SJSA1 (cell line): Measurements from ENCODE around the gene CDC42SE1. TPM values are rescaled to one million over a fixed set of nuclear protein-coding genes. Genes with fewer than 3 reads are reported as not detected.

Experiments
- DNase-seq, 2 experiments: peaks; one replicate each; pipeline ENCODE4 v3.0.0-alpha.2; 2015 to 2020; ENCODE audit warnings: low spot score in 2 of 2, low read depth in 1 of 2
- H3K27ac ChIP-seq: fragments of 250-450 bp; sonication (Bioruptor Pico); 2 replicates; pipeline ENCODE4 v1.5.1; 2020; ENCODE audit warnings: mild to moderate bottlenecking, moderate library complexity
- H3K27me3 ChIP-seq: fragments of 250-450 bp; sonication (Bioruptor Pico); replicated peaks from 2 replicates; pipeline ENCODE4 v1.5.1; 2020; ENCODE audit warnings: mild to moderate bottlenecking, moderate library complexity
- H3K36me3 ChIP-seq: fragments of 250-450 bp; sonication (Bioruptor Pico); 2 replicates; pipeline ENCODE4 v1.5.1; 2020; ENCODE audit warnings: mild to moderate bottlenecking
- H3K4me1 ChIP-seq: fragments of 250-450 bp; sonication (Bioruptor Pico); replicated peaks from 2 replicates; pipeline ENCODE4 v1.6.1; 2021; ENCODE audit warnings: mild to moderate bottlenecking
- H3K4me3 ChIP-seq: fragments of 250-450 bp; sonication (Bioruptor Pico); 2 replicates; pipeline ENCODE4 v1.5.1; 2020; ENCODE audit warnings: mild to moderate bottlenecking
- H3K9me3 ChIP-seq: fragments of 250-450 bp; sonication (Bioruptor Pico); replicated peaks from 2 replicates; pipeline ENCODE4 v1.5.1; 2020; ENCODE audit warnings: mild to moderate bottlenecking
- total RNA-seq: library from RNA; depleted of rRNA; stranded (reverse); fragments of >200 nt; shearing (Covaris generic); gene quantifications from 2 replicates; pipeline ENCODE4 v1.2.3, GENCODE V29; 2014

CDC42SE1 gene
- total RNA-seq, 1 experiment from 2014 or later: 67.2 TPM

DNA sequence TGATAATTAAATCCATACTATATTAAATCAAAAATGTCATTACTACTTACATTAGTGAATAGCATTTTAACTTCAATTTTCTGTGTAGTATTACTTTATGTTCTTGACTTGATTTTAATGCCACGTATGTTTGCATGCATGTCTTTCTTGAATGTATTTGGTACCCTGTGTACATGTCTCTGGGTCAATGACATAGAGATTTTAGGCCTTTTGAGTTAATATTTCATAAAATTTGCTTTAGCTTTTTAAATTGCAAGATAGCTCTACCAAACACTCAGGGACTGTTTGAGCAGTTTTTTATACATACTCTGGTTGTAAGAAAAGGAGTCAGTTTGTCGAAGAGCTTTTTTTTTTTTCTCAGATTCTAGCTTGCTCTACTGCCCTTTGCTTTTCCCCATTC, 2.3 kb upstream of the CDC42SE1 start:
- peak overlapping the region; percentile 84 for H3K27ac ChIP-seq
- H3K36me3 ChIP-seq: peaks cover 18% of the 10 kb centered on the region
- no peaks in the 10 kb centered on the region for H3K27me3 ChIP-seq
- no peak for DNase-seq
- H3K9me3 ChIP-seq: no peaks in the 10 kb centered on the region
- H3K4me3 ChIP-seq: no peak overlapping the region
- H3K4me1 ChIP-seq: peaks cover 30% of the 10 kb centered on the region

DNA sequence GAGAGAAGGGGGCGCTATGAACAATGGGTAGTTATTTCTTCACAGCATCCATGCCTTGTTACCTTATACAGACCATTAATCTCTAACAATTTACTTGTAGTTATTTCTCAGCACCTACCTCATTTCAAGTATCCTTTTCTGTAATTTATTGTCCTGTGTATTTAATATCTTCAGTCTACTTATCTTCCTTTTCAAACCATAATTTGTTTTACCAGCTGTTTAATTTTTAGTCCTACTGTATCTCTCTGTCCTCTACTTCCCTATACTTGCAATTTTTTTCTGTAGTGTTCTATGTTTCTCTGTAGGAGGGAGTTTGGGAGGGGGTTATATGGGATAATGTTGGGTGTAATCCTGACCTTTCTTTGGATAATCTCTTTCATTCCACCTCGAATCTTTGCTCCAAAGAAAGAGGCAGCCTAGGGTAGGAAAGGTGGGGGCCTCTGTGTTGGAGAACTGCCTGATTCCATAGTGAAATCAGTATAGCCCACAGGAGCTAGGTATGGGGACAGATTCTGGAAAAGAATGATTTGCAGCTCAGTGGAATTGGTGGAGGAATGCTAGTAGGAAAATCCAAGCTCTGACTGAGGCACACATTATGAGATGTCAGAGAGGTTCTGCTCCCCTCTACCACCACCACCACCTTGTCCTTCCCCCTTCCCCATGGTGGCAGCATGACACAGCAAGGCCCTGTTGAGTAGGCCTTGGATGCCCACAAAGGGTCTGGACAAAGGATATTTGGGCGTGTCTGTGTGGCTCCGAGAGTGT, 1.4 kb upstream of the CDC42SE1 start:
- peak in 1 of 2 experiments; percentile 39 for DNase-seq
- Histone ChIP-seq H3K27ac (peak overlapping the region; percentile 84), H3K27me3 (no peaks in the 10 kb centered on the region), H3K4me1 (peaks cover 31% of the 10 kb centered on the region), H3K36me3 (peaks cover 27% of the 10 kb centered on the region), H3K9me3 (no peaks in the 10 kb centered on the region), H3K4me3 (peak overlapping the region; percentile 79)

DNA sequence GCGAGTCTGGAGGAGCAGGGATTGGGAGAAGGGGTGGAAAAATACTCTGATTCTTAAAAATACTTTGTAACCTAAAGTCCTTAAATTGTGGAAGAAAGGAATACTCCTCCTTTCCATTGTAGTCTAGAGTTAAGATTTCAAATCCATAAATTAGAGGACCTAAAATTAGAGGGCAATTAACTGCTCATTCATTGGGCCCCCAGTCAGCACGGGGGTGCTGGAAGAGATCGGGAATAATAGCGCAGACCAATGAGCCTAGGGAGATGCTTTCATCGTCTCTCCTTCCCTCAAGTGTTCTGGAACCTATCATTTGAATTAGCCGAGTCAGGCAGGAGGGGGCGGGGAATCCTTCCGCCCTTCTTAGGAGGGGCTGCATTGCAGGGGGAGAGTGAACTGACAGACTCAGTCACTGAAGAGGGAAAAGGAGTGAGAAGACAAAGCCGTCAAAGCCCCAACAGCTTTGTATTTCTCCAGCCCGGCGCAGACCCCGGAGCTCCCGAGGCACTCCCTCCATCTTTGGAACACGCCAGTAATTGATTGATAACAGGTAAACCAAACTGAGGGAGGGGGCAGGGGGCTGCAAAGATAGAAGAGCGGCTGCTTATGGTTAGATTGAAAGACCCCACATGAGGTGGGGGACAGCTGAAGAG, 710 bp upstream of the CDC42SE1 start, which contains the start of gene MLLT11:
Gene MLLT11, plus strand, starts transcription at position 391 of the 650 bp plus-strand sequence. CDS start 6,828 bp downstream, outside the sequence.
- Histone ChIP-seq H3K4me3 (peak within 1 kb of the TSS; percentile 79), H3K27me3 (no peaks in the 10 kb centered on the region), H3K4me1 (peaks cover 31% of the 10 kb centered on the region), H3K9me3 (no peaks in the 10 kb centered on the region), H3K27ac (peak within 1 kb of the TSS; percentile 84), H3K36me3 (peaks cover 34% of the 10 kb centered on the region)
- DNase-seq: peak; percentile 73 to 76

DNA sequence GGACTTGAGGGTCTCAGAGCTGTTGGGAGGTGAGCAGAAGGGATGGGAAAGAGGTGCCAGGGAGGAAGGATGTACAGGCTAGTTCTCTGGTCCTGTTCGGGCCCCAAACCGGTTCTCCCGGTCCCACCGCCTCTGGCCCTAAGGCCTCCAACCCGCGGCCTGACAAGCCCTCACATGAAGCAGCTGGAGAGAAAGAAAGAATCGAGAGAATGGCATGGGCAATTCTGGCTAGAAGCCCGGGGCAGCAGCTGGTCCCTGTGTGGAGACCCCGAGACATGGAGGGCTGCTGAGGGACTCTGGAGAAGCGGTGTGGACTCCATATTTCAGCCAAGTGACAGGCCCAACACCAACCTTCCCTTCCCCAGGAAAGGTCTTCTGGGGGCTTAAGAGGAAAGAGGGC, 730 bp downstream of the CDC42SE1 start:
- Histone ChIP-seq H3K27me3 (no peaks in the 10 kb centered on the region), H3K4me1 (peaks cover 31% of the 10 kb centered on the region), H3K4me3 (peak overlapping the region; percentile 79), H3K36me3 (peaks cover 48% of the 10 kb centered on the region), H3K9me3 (no peaks in the 10 kb centered on the region), H3K27ac (peak overlapping the region; percentile 84)
- DNase-seq: no peak

DNA sequence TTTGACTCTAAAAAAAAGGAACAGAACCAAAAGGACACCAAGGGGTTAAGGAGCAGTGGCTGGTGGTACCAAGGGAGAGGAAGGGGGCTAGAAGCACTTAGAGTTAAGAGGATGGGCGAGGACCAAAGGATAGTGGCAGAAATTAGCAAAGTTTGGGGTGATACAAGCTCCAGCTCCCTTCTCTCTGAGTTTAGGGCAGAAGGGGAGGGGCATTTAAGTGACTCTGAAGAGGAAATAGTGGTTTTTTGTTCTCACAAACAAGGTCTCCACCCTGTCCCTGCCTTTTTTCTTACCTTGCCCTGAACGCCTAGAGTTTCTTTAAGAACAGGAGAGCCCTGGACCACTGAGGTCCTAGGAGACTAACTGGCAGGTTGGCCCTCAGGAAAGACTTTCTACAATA, 3.3 kb downstream of the CDC42SE1 start:
- Histone ChIP-seq H3K4me3 (no peak overlapping the region), H3K9me3 (no peaks in the 10 kb centered on the region), H3K27me3 (no peaks in the 10 kb centered on the region), H3K36me3 (peaks cover 68% of the 10 kb centered on the region), H3K4me1 (peaks cover 24% of the 10 kb centered on the region), H3K27ac (no peak overlapping the region)
- DNase-seq: no peak

DNA sequence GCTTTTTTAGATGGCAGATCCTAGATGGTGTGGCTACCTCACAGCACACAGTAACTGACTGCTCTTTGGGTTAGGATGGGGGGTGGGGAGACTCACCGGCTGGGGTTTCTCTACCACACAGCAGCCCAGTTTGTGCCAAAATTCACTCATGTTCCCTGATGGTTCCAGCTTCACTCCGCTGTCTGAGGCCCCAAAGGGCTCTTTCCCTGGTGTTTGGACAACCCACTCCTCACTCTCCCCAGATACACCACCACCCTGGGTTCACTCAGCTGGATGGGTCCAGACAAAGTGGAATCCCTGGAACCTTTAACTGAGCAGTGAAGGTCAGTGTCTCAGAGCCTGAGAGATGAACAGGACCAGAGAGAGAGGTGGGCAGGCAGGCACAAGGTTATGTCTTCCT, 3.8 kb downstream of the CDC42SE1 start:
- Histone ChIP-seq H3K4me1 (peaks cover 19% of the 10 kb centered on the region), H3K4me3 (no peak overlapping the region), H3K9me3 (no peaks in the 10 kb centered on the region), H3K36me3 (peaks cover 73% of the 10 kb centered on the region), H3K27me3 (no peaks in the 10 kb centered on the region), H3K27ac (no peak overlapping the region)
- no peak for DNase-seq

DNA sequence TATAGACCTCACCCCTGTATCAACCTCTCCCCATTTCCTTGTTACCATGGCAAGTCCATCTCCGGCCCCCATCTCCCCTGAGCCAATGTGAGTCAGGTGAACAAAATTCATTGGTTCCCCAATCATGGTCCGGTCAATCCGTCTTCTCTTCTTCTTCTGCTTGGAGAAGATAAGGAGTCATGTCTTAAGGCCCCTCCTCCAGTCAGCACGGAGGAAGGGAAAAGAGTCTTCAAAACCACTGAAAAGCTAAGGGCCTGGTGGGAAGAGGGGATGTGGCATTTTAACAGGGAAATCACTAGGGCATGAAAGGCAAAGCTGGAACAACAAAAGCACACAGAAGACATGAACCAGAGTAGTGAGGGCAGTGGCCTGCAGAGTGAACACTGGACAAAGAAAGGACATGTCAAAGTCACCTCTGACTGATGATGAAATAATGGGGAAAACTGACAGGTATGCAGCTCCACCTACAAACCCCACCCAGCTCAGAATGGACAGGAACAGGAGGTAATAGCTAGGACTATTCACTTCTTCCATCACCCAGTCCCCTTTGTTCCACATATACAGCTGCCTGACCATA, 4.4 kb downstream of the CDC42SE1 start:
- H3K9me3 ChIP-seq: no peaks in the 10 kb centered on the region
- no peaks in the 10 kb centered on the region for H3K27me3 ChIP-seq
- no peak overlapping the region for H3K4me3 ChIP-seq
- H3K36me3 ChIP-seq: peaks cover 77% of the 10 kb centered on the region
- DNase-seq: no peak
- no peak overlapping the region for H3K27ac ChIP-seq
- H3K4me1 ChIP-seq: peaks cover 19% of the 10 kb centered on the region

DNA sequence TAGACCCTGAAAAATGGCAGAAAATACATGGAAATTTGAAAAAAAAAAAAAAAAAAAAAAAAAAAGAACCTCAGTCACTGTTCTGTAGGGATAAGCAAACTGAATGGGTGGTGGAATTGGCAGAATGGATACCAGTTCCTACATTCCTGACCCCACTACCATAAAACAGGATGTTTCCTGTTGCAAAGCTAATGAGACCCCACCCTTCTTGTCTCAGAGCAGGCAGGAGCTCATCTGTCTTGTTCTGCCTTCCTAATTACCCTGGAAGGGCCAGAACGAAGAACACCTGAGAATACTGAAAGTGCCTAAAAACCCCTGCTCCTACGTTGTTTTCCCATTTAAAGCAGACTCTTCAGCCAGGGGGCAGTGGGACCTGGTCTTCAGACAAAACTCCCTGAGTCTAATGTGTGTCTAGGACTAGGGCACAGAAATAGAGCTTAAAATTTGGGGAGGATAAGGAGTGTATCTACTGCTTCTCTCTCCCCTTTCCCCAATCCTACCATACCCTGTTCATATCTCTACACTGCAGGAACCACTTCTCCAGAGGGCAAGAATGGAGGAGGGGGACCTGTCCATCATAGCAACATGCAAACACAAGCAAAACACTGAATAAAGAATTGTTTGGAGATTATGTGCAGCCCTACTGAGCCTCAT, 7.9 kb downstream of the CDC42SE1 start:
- DNase-seq: no peak
- Histone ChIP-seq H3K4me3 (no peak overlapping the region), H3K27me3 (no peaks in the 10 kb centered on the region), H3K27ac (no peak overlapping the region), H3K36me3 (peaks cover 66% of the 10 kb centered on the region), H3K4me1 (peaks cover 19% of the 10 kb centered on the region), H3K9me3 (no peaks in the 10 kb centered on the region)

DNA sequence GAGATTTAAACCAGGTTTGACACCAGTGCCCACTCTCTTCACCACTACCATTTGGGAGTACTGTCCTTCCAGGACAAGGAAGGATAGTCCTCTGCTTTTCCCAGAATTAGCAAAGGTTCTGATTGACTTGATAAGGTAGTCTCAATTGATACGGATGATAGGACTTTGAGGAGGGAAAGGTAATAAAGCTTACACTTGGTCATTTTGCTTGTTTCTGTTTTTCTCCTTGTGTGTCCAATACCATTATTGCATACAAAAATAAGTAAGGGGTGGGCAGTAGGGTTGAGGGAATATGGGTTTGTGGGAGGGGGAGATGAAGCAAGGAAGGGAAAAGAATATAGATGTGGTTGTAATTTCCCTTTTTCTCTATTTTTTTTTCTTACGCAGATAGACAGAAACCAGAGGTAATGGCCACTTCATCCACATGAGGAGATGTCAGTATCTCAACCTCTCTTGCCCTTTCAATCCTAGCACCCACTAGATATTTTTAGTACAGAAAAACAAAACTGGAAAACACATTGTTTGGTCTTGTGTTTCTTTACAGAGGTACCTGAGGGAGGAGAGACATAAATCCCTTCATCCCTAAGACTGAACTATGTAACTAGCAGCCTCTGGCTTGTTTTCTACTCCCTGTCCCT, 9.3 kb downstream of the CDC42SE1 start:
- peaks cover 53% of the 10 kb centered on the region for H3K36me3 ChIP-seq
- H3K27me3 ChIP-seq: no peaks in the 10 kb centered on the region
- H3K4me1 ChIP-seq: peaks cover 19% of the 10 kb centered on the region
- no peak for DNase-seq
- no peak overlapping the region for H3K4me3 ChIP-seq
- no peak overlapping the region for H3K27ac ChIP-seq
- H3K9me3 ChIP-seq: no peaks in the 10 kb centered on the region

DNA sequence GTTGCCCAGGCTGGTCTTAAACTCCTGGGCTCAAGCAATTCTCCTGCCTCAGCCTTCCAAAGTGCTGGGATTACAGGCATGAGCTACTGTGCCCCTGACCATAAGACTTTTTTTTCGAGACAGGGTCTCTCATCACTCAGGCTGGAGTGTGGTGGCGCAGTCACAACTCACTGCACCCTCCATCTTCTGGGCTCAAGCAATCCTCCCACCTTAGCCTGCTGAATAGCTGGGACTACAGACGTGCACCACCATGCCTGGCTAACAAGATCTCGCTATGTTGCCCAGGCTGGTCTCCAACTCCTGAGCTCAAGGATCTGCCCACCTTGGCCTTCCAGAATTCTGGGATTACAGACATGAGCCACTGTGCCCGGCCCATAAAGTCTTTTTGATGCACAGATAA, 10.0 kb downstream of the CDC42SE1 start:
- peaks cover 46% of the 10 kb centered on the region for H3K36me3 ChIP-seq
- no peak for DNase-seq
- H3K9me3 ChIP-seq: no peaks in the 10 kb centered on the region
- H3K4me1 ChIP-seq: peaks cover 19% of the 10 kb centered on the region
- H3K27ac ChIP-seq: no peak overlapping the region
- no peak overlapping the region for H3K4me3 ChIP-seq
- H3K27me3 ChIP-seq: no peaks in the 10 kb centered on the region

DNA sequence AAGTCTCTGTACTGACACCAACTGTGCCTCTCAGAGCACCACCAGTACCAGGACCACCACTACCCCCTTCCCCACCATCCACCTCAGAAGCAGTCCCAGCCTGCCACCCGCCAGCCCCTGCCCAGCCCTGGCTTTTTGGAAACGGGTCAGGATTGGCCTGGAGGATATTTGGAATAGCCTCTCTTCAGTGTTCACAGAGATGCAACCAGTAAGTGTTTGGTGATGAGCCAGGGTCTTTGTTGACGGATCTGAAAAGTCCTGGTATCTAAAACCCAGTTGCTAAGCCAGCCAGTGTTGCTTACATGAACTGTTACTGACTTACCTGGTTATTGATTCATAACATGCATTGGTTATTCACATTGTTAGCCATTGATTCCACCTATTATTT, 10.8 kb downstream of the CDC42SE1 start:
- peaks cover 19% of the 10 kb centered on the region for H3K4me1 ChIP-seq
- no peak overlapping the region for H3K27ac ChIP-seq
- peaks cover 38% of the 10 kb centered on the region for H3K36me3 ChIP-seq
- no peaks in the 10 kb centered on the region for H3K27me3 ChIP-seq
- DNase-seq: no peak
- no peaks in the 10 kb centered on the region for H3K9me3 ChIP-seq
- H3K4me3 ChIP-seq: peak overlapping the region; percentile 54

DNA sequence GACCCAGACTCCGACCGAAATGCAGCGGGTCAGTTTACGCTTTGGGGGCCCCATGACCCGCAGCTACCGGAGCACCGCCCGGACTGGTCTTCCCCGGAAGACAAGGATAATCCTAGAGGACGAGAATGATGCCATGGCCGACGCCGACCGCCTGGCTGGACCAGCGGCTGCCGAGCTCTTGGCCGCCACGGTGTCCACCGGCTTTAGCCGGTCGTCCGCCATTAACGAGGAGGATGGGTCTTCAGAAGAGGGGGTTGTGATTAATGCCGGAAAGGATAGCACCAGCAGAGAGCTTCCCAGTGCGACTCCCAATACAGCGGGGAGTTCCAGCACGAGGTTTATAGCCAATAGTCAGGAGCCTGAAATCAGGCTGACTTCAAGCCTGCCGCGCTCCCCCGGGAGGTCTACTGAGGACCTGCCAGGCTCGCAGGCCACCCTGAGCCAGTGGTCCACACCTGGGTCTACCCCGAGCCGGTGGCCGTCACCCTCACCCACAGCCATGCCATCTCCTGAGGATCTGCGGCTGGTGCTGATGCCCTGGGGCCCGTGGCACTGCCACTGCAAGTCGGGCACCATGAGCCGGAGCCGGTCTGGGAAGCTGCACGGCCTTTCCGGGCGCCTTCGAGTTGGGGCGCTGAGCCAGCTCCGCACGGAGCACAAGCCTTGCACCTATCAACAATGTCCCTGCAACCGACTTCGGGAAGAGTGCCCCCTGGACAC, 11.3 kb downstream of the CDC42SE1 start:
- Histone ChIP-seq H3K4me1 (peaks cover 19% of the 10 kb centered on the region), H3K27ac (peak overlapping the region; percentile 27)

DNA sequence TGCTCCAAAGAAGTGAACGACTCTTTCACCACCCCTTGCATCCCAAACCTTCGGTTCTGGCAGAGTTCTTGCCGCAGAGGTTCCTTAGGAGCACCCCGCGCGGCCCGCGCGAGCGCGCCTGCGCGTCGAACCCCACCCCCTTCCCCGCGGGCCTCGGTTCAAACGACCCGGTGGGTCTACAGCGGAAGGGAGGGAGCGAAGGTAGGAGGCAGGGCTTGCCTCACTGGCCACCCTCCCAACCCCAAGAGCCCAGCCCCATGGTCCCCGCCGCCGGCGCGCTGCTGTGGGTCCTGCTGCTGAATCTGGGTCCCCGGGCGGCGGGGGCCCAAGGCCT, 11.9 kb downstream of the CDC42SE1 start, which contains the start of gene C1orf56:
Gene C1orf56, plus strand, starts transcription at position 161 of the 334 bp plus-strand sequence. Its CDS starts 97 bp downstream, at position 258.
- Histone ChIP-seq H3K4me1 (peaks cover 19% of the 10 kb centered on the region), H3K27ac (peak within 1 kb of the TSS; percentile 27), H3K9me3 (no peaks in the 10 kb centered on the region), H3K27me3 (no peaks in the 10 kb centered on the region), H3K36me3 (peaks cover 27% of the 10 kb centered on the region), H3K4me3 (peak within 1 kb of the TSS; percentile 54)
- peak; percentile 70 to 77 for DNase-seq

More for the DNA sequence above, 11.3 kb downstream of the CDC42SE1 start:
- peak; percentile 71 to 73 for DNase-seq
- Histone ChIP-seq H3K9me3 (no peaks in the 10 kb centered on the region), H3K27me3 (no peaks in the 10 kb centered on the region), H3K36me3 (peaks cover 32% of the 10 kb centered on the region), H3K4me3 (peak overlapping the region; percentile 54)
